Anterior cingulate cortex (tissue), 58 donors: Measurements from ENCODE around the gene LTA4H.
"Not testable (repeated sequence)": the region's sequence is repeated elsewhere in the genome, so short reads cannot be mapped to it uniquely, and the experiment has no call there.

ENCODE experiments used
- DNase-seq, 58 donors: peaks; one replicate each; lab custom pipeline; 2025; lab: John Stamatoyannopoulos, UW

The LTA4H gene

DNA sequence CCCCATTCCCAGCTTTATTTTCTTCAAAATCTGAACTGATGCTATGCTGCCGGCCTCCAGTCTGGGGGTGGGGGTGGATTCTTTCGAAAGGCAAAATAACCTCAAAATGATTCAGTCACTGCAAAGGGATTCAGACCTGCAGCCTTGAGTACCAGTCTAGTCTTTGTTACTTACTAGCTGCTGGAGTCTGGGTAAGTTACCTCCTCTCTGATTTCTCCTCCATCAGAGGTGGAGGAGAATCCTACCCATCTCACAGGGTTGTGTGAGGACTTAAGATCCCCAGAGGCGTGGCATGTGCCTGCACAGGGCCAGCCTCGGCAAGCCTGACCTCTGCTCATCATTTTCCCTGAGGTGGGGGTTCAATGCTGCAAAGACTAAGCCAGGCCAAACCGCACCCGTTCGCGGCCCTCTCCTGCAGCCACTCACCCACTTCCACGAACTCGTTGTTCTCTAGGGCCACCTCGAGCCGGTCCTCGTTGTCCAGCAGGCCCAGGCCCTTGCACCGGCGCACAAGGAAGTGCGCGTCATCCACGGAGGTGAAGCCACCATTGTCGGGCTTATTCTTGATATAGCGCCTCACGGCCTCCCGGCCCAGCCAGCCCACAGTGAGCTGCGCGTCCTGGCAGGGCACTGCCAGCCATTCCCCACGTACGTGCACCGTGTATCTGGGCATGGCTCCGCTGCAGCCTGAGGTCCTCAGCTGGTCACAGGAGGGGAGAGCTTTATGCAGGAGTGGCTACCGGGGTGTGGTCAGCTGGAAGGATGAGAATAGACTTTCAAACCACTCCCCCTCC lies 40.0 kb downstream of the LTA4H start:
- no peak for DNase-seq

DNA sequence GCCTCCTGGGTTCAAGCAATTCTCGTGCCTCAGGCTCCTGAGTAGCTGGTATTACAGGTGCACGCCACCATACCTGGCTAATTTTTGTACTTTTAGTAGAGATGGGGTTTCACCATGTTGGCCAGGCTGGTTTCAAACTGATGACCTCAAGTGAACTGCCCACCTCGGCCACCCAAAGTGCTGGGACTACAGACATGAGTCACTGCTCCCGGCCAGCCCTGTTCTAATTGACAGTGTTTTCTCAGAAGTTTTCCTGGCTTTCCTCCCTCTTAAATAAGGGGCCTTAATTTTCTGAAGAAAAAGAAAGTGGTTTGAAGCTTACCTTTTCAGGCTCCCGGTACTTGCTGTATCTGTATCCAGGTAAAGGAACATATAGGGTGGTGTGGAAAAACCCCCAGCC lies 40.9 kb downstream of the LTA4H start:
- no peak for DNase-seq

DNA sequence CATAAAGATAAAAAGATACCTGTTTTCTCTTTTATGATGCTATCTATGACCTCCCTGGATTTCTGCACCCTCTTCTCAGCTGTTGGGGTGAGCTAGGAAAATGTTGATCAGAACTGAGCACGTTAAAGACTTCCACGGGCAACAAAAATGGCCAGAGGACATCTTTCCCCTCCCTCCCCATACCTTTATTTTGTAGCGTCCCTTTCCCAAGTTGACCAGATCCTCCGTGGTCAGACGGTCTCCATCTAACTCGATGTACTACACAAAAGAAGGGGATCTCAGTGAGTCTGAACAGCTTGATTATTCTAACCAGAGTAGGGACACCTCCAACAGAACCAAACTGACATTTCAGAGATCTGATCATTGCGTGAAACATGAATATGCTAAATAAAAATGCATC lies 41.5 kb downstream of the LTA4H start:
- DNase-seq, result no peak

GRCh38 chr12:95990136-95990535 lies 45.3 kb downstream of the LTA4H start:
- no peak for DNase-seq

DNA sequence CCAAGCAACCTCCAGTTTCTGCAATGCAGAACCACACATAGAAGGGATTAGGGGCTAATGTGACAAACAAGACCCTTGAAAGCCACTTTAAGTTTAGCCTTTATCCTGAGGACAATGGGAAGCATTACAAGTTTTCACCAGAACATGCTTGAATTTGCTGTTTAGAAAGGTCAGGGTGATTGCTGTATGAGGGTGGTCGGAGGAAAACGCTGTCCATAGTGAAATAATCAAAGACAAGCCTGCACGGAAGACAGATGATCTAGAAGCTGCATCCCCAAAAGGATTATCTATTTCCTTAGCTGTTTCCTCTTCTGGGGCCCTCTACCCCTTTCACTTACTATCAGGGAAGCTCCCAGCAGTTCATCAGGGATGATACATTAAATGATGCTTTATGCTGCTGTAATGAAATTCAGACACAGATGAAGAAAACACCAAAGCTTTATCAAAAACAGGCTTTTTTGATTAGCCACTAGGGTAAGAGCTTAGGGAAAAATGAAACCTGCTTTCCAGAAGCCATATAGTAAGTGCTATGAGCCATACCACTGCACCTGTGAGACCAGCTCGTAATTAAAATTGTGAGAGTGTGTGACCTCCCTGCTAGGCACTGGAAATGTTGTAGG lies 45.8 kb downstream of the LTA4H start:
- no peak for DNase-seq

DNA sequence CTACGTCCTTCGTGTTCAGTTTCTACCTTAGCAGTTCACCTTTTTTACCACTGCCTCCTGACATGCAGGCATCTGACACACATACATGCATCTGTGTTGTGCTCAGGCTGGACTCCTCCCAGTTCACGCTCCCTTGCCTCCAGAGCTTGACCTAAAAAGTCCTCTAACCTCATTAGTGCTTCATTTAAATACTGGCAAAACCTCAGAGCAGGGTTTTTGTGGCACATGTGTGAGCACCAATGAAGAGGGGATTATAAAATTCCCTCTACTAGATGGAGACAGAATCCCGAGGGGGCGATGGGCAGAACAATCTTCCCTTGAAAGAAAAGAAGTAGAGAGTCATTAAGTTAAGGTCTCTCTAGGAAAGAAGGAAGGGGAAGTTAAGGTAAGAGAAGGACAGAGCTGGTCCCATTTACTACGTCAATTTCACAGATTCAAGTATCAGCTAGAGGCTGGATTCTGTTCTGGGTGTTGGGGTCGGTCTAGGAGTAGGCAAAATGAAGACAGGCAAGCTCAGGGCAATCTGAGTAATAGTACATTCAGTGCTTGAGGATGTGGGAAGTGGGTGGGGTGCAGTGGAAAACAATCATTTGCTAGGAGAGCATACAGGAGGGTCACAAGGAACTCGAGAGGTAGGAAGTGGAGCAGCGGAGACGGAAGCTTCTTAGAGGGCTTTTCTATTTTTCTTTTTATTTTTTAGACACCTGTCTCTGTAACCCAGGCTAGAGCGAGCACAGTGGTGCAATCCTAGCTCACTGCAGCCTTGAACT lies 46.7 kb downstream of the LTA4H start:
- no peak for DNase-seq

- no peak for DNase-seq
Measured at GRCh38 chr12:95986635-95987570, 48.5 kb downstream of the LTA4H start.

DNA sequence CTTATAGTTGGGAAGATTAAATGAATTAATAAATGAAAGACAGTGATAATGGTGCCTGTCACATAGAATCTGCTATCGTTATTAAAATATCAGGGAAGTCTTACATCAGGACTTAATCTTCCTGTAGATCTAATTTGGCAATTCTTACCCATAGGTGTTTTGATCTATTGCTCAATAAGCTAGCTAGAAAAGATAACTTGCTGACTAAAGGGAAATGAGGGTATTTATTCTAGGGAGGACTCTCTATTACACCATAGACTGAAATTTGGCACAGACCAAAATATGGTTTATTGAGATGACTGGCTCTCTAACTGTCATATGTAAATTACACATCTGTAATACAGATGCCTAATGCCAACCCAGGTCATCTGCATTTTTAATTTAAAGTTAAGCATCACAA lies 50.7 kb downstream of the LTA4H start:
- DNase-seq, result no peak

DNA sequence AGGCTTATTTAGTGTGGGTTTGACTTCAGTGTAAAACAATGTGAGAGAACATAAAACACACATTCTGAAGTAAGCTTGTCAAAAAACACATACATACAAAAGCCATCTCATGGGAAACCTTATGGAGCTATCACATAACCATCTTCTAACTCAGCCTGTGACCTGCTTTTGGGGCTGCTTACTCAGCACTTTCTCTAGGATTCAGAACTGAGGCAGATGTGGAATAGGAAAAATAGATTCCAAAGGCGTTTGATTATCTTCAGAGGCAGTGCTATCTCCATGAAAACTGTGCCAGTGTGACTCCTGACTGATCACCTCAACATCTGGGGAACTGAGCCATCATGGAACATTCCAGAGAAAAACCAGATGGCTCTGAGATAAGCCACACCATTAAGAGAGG lies 52.8 kb downstream of the LTA4H start:
- no peak for DNase-seq

- no peak for DNase-seq
Measured at GRCh38 chr12:95980437-95980836, 55.0 kb downstream of the LTA4H start.

DNA sequence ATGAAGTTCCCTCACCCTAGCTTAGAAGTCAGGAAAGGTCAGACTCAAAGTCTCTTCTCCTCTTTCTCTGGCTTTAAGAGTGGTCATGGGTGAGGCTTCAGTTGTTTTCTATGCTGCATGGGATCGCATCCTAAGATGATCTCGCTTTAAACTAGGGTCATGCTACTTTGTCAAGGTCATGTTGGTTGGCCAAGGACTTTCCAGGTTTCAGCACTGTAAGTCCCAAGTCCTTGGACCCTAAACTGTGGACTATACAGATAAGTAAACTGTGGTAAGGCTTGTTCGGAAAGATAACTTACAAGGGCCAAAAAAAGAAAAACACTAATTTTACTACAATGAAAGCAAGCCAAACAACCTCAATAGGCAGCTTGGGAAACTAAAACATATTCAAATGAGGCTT lies 56.6 kb downstream of the LTA4H start:
- no peak for DNase-seq

DNA sequence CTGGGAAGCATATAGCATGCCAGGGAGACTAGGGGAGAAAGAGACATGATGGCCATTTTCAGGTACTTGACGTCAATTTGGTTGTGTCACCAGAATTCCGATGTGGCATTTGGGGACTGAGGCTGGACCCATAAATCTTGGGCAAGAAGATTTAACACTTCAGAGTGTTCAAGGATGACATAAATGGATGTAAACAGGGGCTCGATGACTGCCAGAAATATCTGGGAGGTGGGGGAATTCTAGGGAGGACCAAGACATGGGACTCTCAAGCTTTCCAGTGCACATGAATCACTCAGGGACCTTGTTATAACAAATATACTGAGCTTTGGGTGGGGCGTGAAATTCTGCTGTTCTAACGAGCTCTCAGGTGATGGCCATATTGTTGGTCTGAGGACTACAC lies 57.0 kb downstream of the LTA4H start:
- no peak for DNase-seq

- DNase-seq, result no peak
Measured at GRCh38 chr12:95977764-95978305, 57.6 kb downstream of the LTA4H start.

- DNase-seq, result no peak
Measured at GRCh38 chr12:95976416-95976832, 59.0 kb downstream of the LTA4H start.

DNA sequence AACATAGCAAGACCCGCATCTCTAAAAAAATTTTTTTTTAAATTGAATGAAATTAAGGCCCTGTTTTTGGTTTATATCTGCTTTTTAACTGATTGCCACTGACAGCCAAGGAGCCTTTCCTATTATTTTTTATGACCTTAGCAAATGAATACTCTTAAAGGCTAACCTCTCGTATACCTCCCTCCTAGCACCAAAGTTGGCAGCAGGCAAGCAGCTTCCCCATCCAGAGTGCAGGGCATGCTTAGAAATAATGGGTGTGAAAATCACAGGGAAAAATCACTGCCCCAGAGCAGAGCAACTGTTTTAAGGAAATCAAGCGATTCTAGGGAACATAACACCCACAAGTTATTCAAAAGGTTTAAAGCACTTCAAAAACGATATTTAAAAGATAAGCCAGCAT lies 59.9 kb downstream of the LTA4H start:
- no peak for DNase-seq

- DNase-seq, result no peak
Measured at GRCh38 chr12:95974358-95974757, 61.0 kb downstream of the LTA4H start.

- DNase-seq, result no peak
Measured at GRCh38 chr12:95972832-95973456, 62.4 kb downstream of the LTA4H start.

- no peak for DNase-seq
Measured at GRCh38 chr12:95970905-95971304, 64.5 kb downstream of the LTA4H start.

GRCh38 chr12:95969116-95969515 lies 66.3 kb downstream of the LTA4H start:
- not testable (repeated sequence) for DNase-seq

- no peak for DNase-seq
Measured at GRCh38 chr12:95967301-95967700, 68.1 kb downstream of the LTA4H start.
